GM21381 (cell line): ENCODE data around the gene RSPH3.

Experiments
- ATAC-seq: cut with Tn5 transposase; IDR thresholded peaks from one replicate; pipeline ENCODE4 v1.9.1; 2021; ENCODE audit warnings: mild to moderate bottlenecking, moderate library complexity; ENCODE audit not compliant: unreplicated experiment

The RSPH3 gene

DNA sequence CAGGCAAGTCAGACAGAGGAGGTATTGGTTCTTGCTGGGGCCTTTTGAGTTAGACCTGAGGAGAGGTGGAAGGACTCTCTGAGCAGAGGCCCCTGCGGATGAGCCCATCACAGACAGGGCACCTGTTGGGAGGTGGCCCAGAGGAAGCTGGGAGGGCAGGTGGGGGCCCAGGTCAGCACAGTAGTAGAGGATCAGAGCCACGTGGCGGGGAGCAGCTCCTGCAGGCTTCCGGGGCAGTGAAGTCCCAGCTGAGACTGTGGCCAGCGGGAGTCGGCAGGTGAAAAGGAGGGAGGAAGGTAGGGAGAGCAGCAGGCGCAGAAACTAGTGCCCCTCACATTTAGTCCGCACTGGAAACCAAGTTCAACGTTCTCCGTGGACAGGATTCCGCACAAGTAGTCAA is 61.8 kb downstream of the RSPH3 start:
- no peak for ATAC-seq

DNA sequence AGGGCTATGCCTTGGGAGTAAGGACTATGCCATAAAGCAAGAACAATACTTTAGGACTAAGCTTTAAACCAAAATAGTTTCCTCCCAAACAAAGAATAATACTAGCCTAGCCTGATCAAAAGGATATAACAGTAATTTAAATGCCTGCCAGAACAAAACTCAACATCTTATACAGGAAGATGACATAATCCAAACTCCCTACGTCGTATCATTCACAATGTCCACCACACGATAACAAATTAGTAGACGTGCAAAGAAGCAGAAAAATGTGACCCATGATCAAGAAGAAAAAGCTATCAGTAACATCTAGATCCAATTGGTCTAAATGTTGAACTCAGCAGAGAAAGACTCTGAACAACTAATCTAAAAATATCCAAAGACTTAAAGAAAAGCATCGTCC is 65.8 kb downstream of the RSPH3 start:
- ATAC-seq = no peak

DNA sequence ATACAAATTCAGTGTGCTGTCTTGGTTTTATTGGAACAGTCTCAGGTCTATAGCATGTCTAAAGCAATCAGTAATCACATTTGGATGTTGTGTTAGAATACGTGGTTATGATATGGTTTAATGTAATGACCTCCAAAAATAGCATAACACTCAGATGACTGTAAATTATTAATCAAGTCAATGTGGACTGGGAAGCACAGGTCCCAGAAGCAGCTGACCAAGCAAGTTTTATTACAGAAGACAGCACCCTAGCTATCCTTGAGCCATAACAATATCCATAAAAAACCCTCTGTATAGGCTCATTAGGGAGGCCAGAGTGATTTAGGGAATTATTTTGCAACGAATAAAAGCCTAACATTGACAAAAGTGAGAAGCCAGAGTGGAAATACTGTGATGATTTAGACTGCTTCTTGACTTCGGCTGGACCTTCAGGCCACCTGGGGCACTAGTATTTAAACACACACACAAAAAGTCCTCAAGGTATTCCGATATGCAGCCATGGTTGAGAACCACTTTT is 66.9 kb downstream of the RSPH3 start:
- ATAC-seq = no peak

DNA sequence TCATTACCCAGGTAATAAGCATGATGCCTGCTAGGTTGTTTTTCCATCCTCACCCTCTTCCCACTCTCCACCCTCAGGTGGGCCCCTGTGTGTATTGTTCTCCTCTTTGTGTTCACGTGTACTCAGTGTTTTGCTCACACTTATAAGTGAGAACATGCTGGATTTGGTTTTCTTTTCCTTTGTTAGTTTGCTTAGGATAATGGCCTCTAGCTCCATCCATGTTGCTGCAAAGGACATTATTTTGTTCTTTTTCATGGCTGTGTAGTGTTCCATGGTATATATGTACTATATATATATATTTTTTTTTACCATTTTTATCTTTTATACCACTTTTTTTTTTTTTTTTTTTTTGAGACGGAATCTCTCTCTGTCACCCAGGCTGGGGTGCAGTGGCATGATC is 71.9 kb downstream of the RSPH3 start:
- ATAC-seq = no peak

DNA sequence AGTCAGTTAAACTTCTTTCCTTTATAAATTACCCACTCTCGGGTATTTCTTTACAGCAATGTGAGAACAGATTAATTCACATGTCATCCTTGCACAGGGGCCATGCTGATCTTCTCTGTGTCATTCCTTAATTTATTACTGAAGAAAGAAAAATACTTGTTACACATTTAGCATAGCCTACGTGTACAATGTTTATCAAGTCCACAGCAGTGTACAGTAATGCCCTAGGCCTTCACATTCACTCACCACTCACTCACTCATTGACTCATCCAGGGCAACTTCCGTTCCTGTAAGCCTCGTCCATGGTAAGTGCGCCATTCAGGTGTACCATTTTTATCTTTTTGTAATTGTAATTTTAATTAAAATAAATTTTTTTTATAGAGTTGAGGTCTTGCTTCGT is 73.6 kb downstream of the RSPH3 start:
- no peak for ATAC-seq

DNA sequence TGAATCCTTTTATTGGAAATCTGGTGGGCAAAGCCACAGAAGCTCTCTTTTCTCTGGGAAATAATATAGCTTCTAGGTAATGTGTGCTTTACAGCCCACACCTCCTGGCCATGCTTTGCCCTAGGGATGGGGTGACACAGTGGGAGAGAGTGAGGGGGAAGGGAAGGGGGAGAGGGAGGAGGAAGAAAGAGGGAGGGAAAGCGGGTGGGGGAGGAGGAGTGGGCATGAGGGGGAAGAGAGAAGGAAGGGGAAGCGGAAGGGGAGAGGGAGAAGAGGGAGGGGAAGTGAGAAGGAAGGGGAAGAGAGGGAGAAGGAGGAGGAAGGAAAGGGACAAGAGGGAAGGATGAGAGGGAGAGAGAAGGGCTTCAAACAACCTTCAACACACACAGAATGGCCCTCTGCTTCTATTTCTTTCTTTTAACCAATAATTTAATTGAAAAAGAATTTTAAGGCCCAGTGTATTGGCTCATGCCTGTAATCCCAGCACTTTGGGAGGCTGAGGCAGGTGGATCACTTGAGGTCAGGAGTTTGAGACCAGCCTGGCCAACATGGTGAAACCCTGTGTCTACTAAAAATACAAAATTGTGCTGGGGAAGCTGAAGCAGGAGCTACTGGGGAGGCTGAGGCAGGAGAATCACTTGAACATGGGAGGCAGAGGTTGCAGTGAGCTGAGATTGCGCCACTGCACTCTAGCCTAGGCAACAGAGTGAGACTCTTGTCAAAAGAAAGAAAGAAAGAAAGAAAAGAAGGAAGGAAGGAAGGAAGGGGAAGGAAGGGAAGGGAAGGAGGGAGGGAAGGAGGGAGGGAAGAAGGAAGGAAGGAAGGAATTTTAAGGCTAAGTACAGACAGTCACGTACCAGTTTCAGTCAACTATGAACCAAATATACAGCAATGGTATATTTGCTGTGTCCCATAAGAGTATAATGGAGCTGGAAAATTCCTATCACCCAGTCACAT is 75.2 kb downstream of the RSPH3 start:
- no peak for ATAC-seq

DNA sequence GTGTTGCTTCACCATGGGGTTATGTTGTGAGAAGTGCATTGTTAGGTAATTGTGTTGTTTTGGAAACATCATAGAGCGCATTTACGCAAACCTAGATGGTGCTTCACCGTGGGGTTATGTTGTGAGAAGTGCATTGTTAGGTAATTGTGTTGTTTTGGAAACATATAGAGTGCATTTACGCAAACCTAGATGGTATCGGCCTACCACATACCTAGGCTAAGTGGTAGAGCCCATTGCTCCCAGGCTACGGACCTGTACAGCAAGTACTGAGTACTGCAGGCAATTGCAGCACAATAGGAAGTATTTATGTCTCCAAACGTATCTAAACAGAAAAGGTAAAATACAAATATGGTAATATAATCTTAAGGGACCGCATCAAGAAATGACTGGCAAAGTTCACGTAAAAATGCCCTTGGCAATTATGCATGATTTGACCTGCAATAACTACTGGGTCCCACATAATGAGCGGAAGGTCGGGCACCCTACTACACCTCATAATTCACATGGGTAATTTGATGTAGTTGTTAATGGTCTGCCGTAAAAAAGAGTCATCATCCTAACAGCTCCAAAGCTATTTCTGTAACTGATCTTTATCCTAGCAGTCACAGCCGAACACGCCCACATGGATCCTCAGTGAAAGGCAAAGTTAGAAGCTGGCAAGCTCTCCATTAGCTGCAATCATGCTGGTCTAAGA is 76.0 kb downstream of the RSPH3 start:
- no peak for ATAC-seq
